Liver (tissue), 9 donors: ENCODE measurements around the gene CCM2. TPM values are rescaled to one million over a fixed set of nuclear protein-coding genes. Genes with fewer than 3 reads are reported as not detected.
"Not testable (repeated sequence)": the region's sequence is repeated elsewhere in the genome, so short reads cannot be mapped to it uniquely, and the experiment has no call there.

Experiments used
- DNase-seq: peaks from one replicate; pipeline ENCODE4 v3.0.0-alpha.2; 2017; ENCODE audit warnings: low spot score
- H3K27ac ChIP-seq, 2 donors: one replicate each; pipeline ENCODE4 v1.7.0; 2013; ENCODE audit warnings: inconsistent platforms in 2 of 2, low read length in 2 of 2, control low read depth in 1 of 2, low read depth in 1 of 2, mild to moderate bottlenecking in 1 of 2
- H3K27me3 ChIP-seq, 4 donors: one replicate each; pipeline versions ENCODE4 v1.6.1 to v1.7.0; 2013; ENCODE audit warnings: low read length in 3 of 4, inconsistent platforms in 1 of 4, mild to moderate bottlenecking in 1 of 4, moderate library complexity in 1 of 4; ENCODE audit not compliant: control insufficient read depth in 4 of 4, insufficient read depth in 4 of 4
- H3K36me3 ChIP-seq, 4 donors: one replicate each; pipeline versions ENCODE4 v1.6.1 to v1.7.0; 2013; ENCODE audit warnings: low read length in 3 of 4, mild to moderate bottlenecking in 3 of 4, low read depth in 1 of 4, moderate library complexity in 1 of 4; ENCODE audit not compliant: control insufficient read depth in 4 of 4, insufficient read depth in 3 of 4
- H3K4me1 ChIP-seq, 4 donors: one replicate each; pipeline versions ENCODE4 v1.6.1 to v1.7.0; 2013; ENCODE audit warnings: low read length in 3 of 4, mild to moderate bottlenecking in 3 of 4, moderate library complexity in 1 of 4; ENCODE audit not compliant: control insufficient read depth in 4 of 4, insufficient read depth in 4 of 4
- H3K4me3 ChIP-seq, 3 donors: one replicate each; pipeline versions ENCODE4 v1.6.1 to v1.7.0; 2013; ENCODE audit warnings: low read length in 3 of 3, control low read depth in 1 of 3, low read depth in 1 of 3, mild to moderate bottlenecking in 1 of 3
- H3K9ac ChIP-seq, 2 donors: one replicate each; pipeline ENCODE4 v1.7.0; 2013; ENCODE audit warnings: low read length in 2 of 2, mild to moderate bottlenecking in 2 of 2, moderate library complexity in 2 of 2, control low read depth in 1 of 2, low read depth in 1 of 2
- H3K9me3 ChIP-seq, 4 donors: one replicate each; pipeline versions ENCODE4 v1.6.1 to v1.7.0; 2013; ENCODE audit warnings: low read length in 3 of 4; ENCODE audit not compliant: control insufficient read depth in 4 of 4
- FOXA2 ChIP-seq: IDR thresholded peaks from 2 replicates; pipeline ENCODE4 v1.6.1; 2016; ENCODE audit warnings: antibody characterized with exemption
- HNF4A ChIP-seq, 2 donors: conservative IDR thresholded peaks; 2 replicates each; pipeline ENCODE4 v1.6.1; 2016; ENCODE audit warnings: antibody characterized with exemption in 2 of 2, mild to moderate bottlenecking in 2 of 2
- HNF4G ChIP-seq: IDR thresholded peaks from 2 replicates; pipeline ENCODE4 v1.6.1; 2016; ENCODE audit warnings: antibody characterized with exemption
- MAX ChIP-seq: IDR thresholded peaks from 2 replicates; pipeline ENCODE4 v1.6.1; 2016; ENCODE audit warnings: antibody characterized with exemption
- NR2F2 ChIP-seq: IDR thresholded peaks from 2 replicates; pipeline ENCODE4 v1.6.1; 2016; ENCODE audit warnings: antibody characterized with exemption
- RAD21 ChIP-seq, 2 donors: IDR thresholded peaks; 2 replicates each; pipeline ENCODE4 v1.6.1; 2016; ENCODE audit warnings: antibody characterized with exemption in 2 of 2, mild to moderate bottlenecking in 2 of 2
- RXRA ChIP-seq, 2 donors: IDR thresholded peaks; 2 replicates each; pipeline ENCODE4 v1.6.1; 2017 to 2018; ENCODE audit warnings: antibody characterized with exemption in 2 of 2, mild to moderate bottlenecking in 1 of 2
- SP1 ChIP-seq: IDR thresholded peaks from 2 replicates; pipeline ENCODE4 v1.6.1; 2018; ENCODE audit warnings: antibody characterized with exemption, mild to moderate bottlenecking
- YY1 ChIP-seq: IDR thresholded peaks from 2 replicates; pipeline ENCODE4 v1.6.1; 2016; ENCODE audit warnings: antibody characterized with exemption, mild to moderate bottlenecking
- WGBS: extraction: QIAGEN DNeasy Blood & Tissue Kit; methylation state at CpG from one replicate; pipeline ENCODE4 v1.1.7; 2013; 5-methylcytosine and 5-hydroxymethylcytosine counted together
- polyA plus RNA-seq, 2 donors: library from polyadenylated mRNA; stranded (reverse) in 1 of 2; unstranded in 1 of 2; fragments of 200-250 nt in 1 of 2; fragments of >200 nt in 1 of 2; fragmentation: Nextera tagmentation in 1 of 2; extraction: Ambion mirVana in 1 of 2; gene quantifications; one replicate each; pipeline versions ENCODE4 v1.2.1 to v1.2.3, GENCODE V29; 2013 to 2015
- total RNA-seq, 2 donors: library from RNA; depleted of rRNA; stranded (reverse); fragments of >200 nt; gene quantifications; one replicate each; pipeline ENCODE4 v1.2.3, GENCODE V29; 2014
- TF ChIP-seq, protein P1 (sequence below): fragments of 150-350 bp; IDR thresholded peaks from 2 replicates; pipeline ENCODE4 v1.5.1; 2017; ENCODE audit warnings: improper control_type of control experiment, low read depth, low read length; ENCODE audit not compliant: missing input control
- donor health status: healthy.
- donor health status: healthy.
- donor health status: healthy.
- donor health status: healthy.
- donor health status: healthy.

CCM2 gene
- total and polyA plus RNA-seq, 4 donors, result 26.3 to 65.0 (median 47.5) TPM

DNA sequence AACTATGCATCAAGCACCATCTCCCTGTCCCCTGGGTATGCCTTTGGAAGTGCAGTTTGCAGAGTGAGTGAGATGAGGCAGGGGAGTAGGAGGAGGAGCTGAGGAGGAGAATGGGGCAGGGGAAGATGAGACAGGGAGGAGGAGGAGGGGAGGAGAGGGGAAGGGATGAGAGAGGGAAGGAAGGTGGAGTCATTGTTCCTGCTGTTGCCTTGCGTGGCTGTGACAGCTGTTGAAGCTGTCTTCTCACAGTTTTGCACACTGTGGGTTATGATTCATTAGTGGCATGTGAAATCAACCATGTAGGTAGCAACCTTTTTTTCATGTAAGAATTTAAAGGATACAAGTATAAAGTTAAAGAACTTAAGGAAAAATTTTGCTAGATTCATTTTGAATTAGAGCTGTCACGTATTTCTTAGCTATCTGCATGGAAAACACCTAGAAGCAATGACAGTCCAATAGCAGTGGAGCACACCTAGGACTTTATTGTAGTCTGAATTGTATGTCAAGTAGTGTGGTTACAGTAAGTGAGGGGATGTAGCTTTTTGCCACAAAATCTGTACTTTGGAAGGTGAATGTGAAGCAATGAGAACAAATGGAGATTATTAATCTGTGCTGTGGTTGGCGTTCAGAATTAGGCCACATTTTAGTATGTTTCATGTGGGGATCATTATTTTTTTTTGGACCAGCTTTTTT, 21.7 kb downstream of the CCM2 start:
- peaks cover 0 to 2% (median under 1%) of the 10 kb centered on the region in 4 donors for H3K36me3 ChIP-seq
- WGBS, result 80% methylated on average over 3 of the region's 3 CpGs
- no peak overlapping the region for H3K27ac ChIP-seq
- no peak for DNase-seq
- no peak overlapping the region for H3K9ac ChIP-seq
- peaks cover 0 to 7% (median 4%) of the 10 kb centered on the region in 4 donors for H3K4me1 ChIP-seq
- no peaks in the 10 kb centered on the region for H3K27me3 ChIP-seq
- H3K4me3 ChIP-seq, result no peak overlapping the region
- no peaks in the 10 kb centered on the region for H3K9me3 ChIP-seq
- TF ChIP-seq RXRA (IDR thresholded peaks at IDR 0.05) (no peak), SP1 (no peak), NR2F2 (no peak), HNF4A (conservative IDR thresholded peaks at IDR 0.05) (no peak), RAD21 (IDR thresholded peaks at IDR 0.05) (no peak)
- TF ChIP-seq, protein P1, sequence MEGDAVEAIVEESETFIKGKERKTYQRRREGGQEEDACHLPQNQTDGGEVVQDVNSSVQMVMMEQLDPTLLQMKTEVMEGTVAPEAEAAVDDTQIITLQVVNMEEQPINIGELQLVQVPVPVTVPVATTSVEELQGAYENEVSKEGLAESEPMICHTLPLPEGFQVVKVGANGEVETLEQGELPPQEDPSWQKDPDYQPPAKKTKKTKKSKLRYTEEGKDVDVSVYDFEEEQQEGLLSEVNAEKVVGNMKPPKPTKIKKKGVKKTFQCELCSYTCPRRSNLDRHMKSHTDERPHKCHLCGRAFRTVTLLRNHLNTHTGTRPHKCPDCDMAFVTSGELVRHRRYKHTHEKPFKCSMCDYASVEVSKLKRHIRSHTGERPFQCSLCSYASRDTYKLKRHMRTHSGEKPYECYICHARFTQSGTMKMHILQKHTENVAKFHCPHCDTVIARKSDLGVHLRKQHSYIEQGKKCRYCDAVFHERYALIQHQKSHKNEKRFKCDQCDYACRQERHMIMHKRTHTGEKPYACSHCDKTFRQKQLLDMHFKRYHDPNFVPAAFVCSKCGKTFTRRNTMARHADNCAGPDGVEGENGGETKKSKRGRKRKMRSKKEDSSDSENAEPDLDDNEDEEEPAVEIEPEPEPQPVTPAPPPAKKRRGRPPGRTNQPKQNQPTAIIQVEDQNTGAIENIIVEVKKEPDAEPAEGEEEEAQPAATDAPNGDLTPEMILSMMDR, result no peak

DNA sequence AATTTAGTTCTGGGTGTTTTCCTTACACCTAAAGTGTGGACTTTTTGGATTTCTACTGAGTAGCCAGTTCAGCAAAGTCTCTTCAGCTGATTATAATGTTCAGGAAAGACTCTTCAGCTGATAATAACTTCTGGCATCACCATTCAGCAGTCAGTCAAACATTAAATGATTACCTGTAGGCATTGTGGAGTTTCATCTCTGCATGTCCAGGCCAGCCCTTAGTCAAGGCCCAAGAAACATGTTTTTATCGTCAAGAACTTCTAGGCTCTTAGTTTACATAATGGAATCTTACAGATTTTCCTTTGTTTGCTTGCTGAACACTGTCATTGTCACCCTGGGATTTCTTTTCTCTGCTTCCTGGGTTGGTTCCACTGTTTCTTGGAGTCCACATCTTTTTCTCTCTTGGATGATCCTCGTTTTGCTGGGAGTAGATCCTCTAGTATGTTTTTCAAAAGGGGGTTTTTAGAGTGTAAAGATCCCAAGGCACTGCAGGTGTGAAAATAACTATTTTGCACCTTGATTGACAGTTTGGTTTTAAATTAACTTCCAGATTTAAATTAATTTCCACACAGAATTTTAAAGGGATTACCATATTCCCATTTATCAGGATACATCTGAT, 24.2 kb downstream of the CCM2 start:
- peaks cover 0 to 7% (median 4%) of the 10 kb centered on the region in 4 donors for H3K4me1 ChIP-seq
- no peak overlapping the region for H3K27ac ChIP-seq
- no peaks in the 10 kb centered on the region for H3K9me3 ChIP-seq
- no peak for DNase-seq
- H3K4me3 ChIP-seq, result no peak overlapping the region
- TF ChIP-seq, protein P1, result no peak
- TF ChIP-seq RXRA (IDR thresholded peaks at IDR 0.05), result no peak
- TF ChIP-seq MAX, result no peak
- TF ChIP-seq HNF4G, result no peak
- TF ChIP-seq FOXA2, result no peak
- no peak for TF ChIP-seq YY1
- 96% methylated on average over 2 of the region's 2 CpGs for WGBS
- peaks cover 0 to 10% (median 0%) of the 10 kb centered on the region in 4 donors for H3K36me3 ChIP-seq
- H3K9ac ChIP-seq, result no peak overlapping the region
- H3K27me3 ChIP-seq, result no peaks in the 10 kb centered on the region

DNA sequence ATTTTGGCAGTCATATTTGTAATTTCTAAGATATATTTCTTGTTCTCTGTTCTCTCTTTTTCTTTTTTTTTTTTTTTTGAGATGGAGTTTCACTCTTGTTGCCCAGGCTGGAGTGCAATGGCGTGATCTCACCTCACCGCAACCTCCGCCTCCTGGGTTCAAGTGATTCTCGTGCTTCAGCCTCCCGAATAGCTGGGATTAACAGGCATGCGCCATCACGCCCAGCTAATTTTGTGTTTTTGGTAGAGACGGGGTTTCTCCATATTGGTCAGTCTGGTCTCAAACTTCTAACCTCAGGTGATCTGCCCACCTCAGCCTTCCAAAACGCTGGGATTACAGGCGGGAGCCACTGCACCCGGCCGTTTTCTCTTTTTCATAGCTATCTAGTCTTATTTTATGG, 25.5 kb downstream of the CCM2 start:
- not testable (repeated sequence) for H3K27ac ChIP-seq, H3K9ac ChIP-seq, H3K9me3 ChIP-seq, H3K36me3 ChIP-seq, H3K4me3 ChIP-seq, DNase-seq, H3K27me3 ChIP-seq, H3K4me1 ChIP-seq
- 97% methylated on average over 12 of the region's 12 CpGs for WGBS
